Right renal cortex interstitium (tissue), 3 donors: ENCODE data around the gene GALNT17. TPM values are rescaled to one million over a fixed set of nuclear protein-coding genes. Genes with fewer than 3 reads are reported as not detected.
A peak's percentile ranks its signal among the peaks of the same experiment; 100 is the strongest.
"Not testable (repeated sequence)": the region's sequence is repeated elsewhere in the genome, so short reads cannot be mapped to it uniquely, and the experiment has no call there.

Experiments used
- DNase-seq, 3 donors: peaks; one replicate each; pipeline ENCODE4 v3.0.0-alpha.2; 2013; ENCODE audit warnings: low read depth in 3 of 3, low spot score in 2 of 3
- polyA plus RNA-seq, 3 donors: library from polyadenylated mRNA; unstranded; fragments of 120-200 nt; gene quantifications; one replicate each; pipeline ENCODE4 v1.2.1, GENCODE V29; 2013; ENCODE audit not compliant: insufficient read length in 3 of 3

The GALNT17 gene
- polyA plus RNA-seq, 3 donors, result 3.3 to 4.0 (median 3.4) TPM

GRCh38 chr7:71157757-71158156, 25.8 kb downstream of the GALNT17 start:
- no peak for DNase-seq

- no peak for DNase-seq
Measured at GRCh38 chr7:71165708-71166107, 33.8 kb downstream of the GALNT17 start.

GRCh38 chr7:71171476-71171875, 39.5 kb downstream of the GALNT17 start:
- DNase-seq, result no peak

GRCh38 chr7:71173955-71174354, 42.0 kb downstream of the GALNT17 start:
- no peak for DNase-seq

- peak in 1 of 3 donors; percentile 8 for DNase-seq
Measured at GRCh38 chr7:71182438-71182935, 50.5 kb downstream of the GALNT17 start.

GRCh38 chr7:71184136-71184535, 52.2 kb downstream of the GALNT17 start:
- DNase-seq, result no peak

GRCh38 chr7:71184609-71185008, 52.7 kb downstream of the GALNT17 start:
- no peak for DNase-seq

- no peak for DNase-seq
Measured at GRCh38 chr7:71186535-71187057, 54.7 kb downstream of the GALNT17 start.

GRCh38 chr7:71191771-71192170, 59.8 kb downstream of the GALNT17 start:
- no peak for DNase-seq

GRCh38 chr7:71193099-71193810, 61.3 kb downstream of the GALNT17 start:
- no peak for DNase-seq

- no peak for DNase-seq
Measured at GRCh38 chr7:71198391-71198790, 66.4 kb downstream of the GALNT17 start.

GRCh38 chr7:71198887-71199286, 66.9 kb downstream of the GALNT17 start:
- DNase-seq, result no peak

- DNase-seq, result no peak
Measured at GRCh38 chr7:71206184-71206583, 74.2 kb downstream of the GALNT17 start.

GRCh38 chr7:71208881-71209280, 76.9 kb downstream of the GALNT17 start:
- DNase-seq, result no peak

GRCh38 chr7:71209484-71209883, 77.5 kb downstream of the GALNT17 start:
- DNase-seq, result not testable (repeated sequence)

- DNase-seq, result no peak
Measured at GRCh38 chr7:71210220-71210619, 78.3 kb downstream of the GALNT17 start.

- not testable (repeated sequence) for DNase-seq
Measured at GRCh38 chr7:71212433-71212832, 80.5 kb downstream of the GALNT17 start.

- DNase-seq, result no peak
Measured at GRCh38 chr7:71216211-71216610, 84.3 kb downstream of the GALNT17 start.

GRCh38 chr7:71220210-71220695, 88.3 kb downstream of the GALNT17 start:
- no peak for DNase-seq

GRCh38 chr7:71221049-71221448, 89.1 kb downstream of the GALNT17 start:
- no peak for DNase-seq

GRCh38 chr7:71221549-71221948, 89.6 kb downstream of the GALNT17 start:
- DNase-seq, result no peak

GRCh38 chr7:71227126-71227525, 95.2 kb downstream of the GALNT17 start:
- no peak for DNase-seq
